H9 (cell line): Measurements from ENCODE around the gene SLC35G6. TPM values are rescaled to one million over a fixed set of nuclear protein-coding genes. Genes with fewer than 3 reads are reported as not detected.

Source experiments
- DNase-seq: peaks from one replicate; pipeline ENCODE4 v3.0.0-alpha.2; 2017
- H2AFZ ChIP-seq: one replicate; pipeline ENCODE4 v1.6.1; 2013; ENCODE audit warnings: mild to moderate bottlenecking, low read length, control low read depth, moderate library complexity
- H2AK5ac ChIP-seq: 2 replicates; pipeline ENCODE4 v1.6.1; 2013; ENCODE audit warnings: low read length, control low read depth, mixed read lengths; ENCODE audit not compliant: insufficient read length
- H2BK120ac ChIP-seq: one replicate; pipeline ENCODE4 v1.6.1; 2013; ENCODE audit warnings: low read depth, mild to moderate bottlenecking, low read length, control low read depth, inconsistent platforms; ENCODE audit not compliant: poor library complexity, severe bottlenecking
- H2BK12ac ChIP-seq: 2 replicates; pipeline ENCODE4 v1.6.1; 2013; ENCODE audit warnings: low read length, control low read depth, mixed read lengths, low read depth; ENCODE audit not compliant: insufficient read length
- H2BK15ac ChIP-seq: 2 replicates; pipeline ENCODE4 v1.6.1; 2013; ENCODE audit warnings: low read depth, low read length, control low read depth
- H2BK20ac ChIP-seq: one replicate; pipeline ENCODE4 v1.6.1; 2013; ENCODE audit warnings: low read depth, mild to moderate bottlenecking, low read length, control low read depth, inconsistent platforms; ENCODE audit not compliant: poor library complexity, severe bottlenecking
- H2BK5ac ChIP-seq: 2 replicates; pipeline ENCODE4 v1.6.1; 2013; ENCODE audit warnings: low read length, control low read depth, mixed read lengths; ENCODE audit not compliant: insufficient read length
- H3K14ac ChIP-seq: 2 replicates; pipeline ENCODE4 v1.6.1; 2013; ENCODE audit warnings: low read length, control low read depth; ENCODE audit not compliant: insufficient read depth
- H3K18ac ChIP-seq: 2 replicates; pipeline ENCODE4 v1.6.1; 2013; ENCODE audit warnings: low read depth, mild to moderate bottlenecking, mixed read lengths, low read length, control low read depth; ENCODE audit not compliant: insufficient read length
- H3K23ac ChIP-seq: 2 replicates; pipeline ENCODE4 v1.6.1; 2013; ENCODE audit warnings: low read length, control low read depth, mixed read lengths, low read depth; ENCODE audit not compliant: insufficient read length
- H3K23me2 ChIP-seq: 2 replicates; pipeline ENCODE4 v1.6.1; 2013; ENCODE audit warnings: low read depth, mild to moderate bottlenecking, mixed read lengths, low read length, control low read depth; ENCODE audit not compliant: insufficient read length, poor library complexity, severe bottlenecking
- H3K27ac ChIP-seq: 2 replicates; pipeline ENCODE4 v1.5.1; 2013; ENCODE audit warnings: low read length, control low read depth, mixed read lengths, low read depth; ENCODE audit not compliant: insufficient read length
- H3K27me3 ChIP-seq: 2 replicates; pipeline ENCODE4 v1.6.1; 2013; ENCODE audit warnings: low read length, control low read depth, inconsistent platforms; ENCODE audit not compliant: insufficient read depth
- H3K4ac ChIP-seq: 2 replicates; pipeline ENCODE4 v1.6.1; 2013; ENCODE audit warnings: low read depth, mild to moderate bottlenecking, control low read depth, inconsistent platforms, low read length, moderate library complexity
- H3K4me1 ChIP-seq: 2 replicates; pipeline ENCODE4 v1.6.1; 2013; ENCODE audit warnings: low read length, control low read depth, inconsistent platforms; ENCODE audit not compliant: insufficient read depth
- H3K4me2 ChIP-seq: 2 replicates; pipeline ENCODE4 v1.6.1; 2013; ENCODE audit warnings: low read length, control low read depth, mixed read lengths; ENCODE audit not compliant: insufficient read length, insufficient read depth
- H3K56ac ChIP-seq: 2 replicates; pipeline ENCODE4 v1.6.1; 2013; ENCODE audit warnings: low read depth, mild to moderate bottlenecking, mixed read lengths, low read length, control low read depth; ENCODE audit not compliant: insufficient read length
- H3K79me1 ChIP-seq: 2 replicates; pipeline ENCODE4 v1.6.1; 2013; ENCODE audit warnings: low read depth, mild to moderate bottlenecking, moderate library complexity, low read length, control low read depth, inconsistent platforms; ENCODE audit not compliant: insufficient read depth, poor library complexity, severe bottlenecking
- H3K79me2 ChIP-seq: 2 replicates; pipeline ENCODE4 v1.6.1; 2013; ENCODE audit warnings: low read length, control low read depth, inconsistent platforms; ENCODE audit not compliant: insufficient read depth
- H3K9ac ChIP-seq: 2 replicates; pipeline ENCODE4 v1.6.1; 2013; ENCODE audit warnings: low read length, control low read depth, mixed read lengths; ENCODE audit not compliant: insufficient read length; ENCODE audit errors: extremely low read depth
- H3K9me3 ChIP-seq: one replicate; pipeline ENCODE4 v1.6.1; 2013; ENCODE audit warnings: low read depth, low read length, inconsistent platforms; ENCODE audit not compliant: control insufficient read depth
- H3T11ph ChIP-seq: one replicate; pipeline ENCODE4 v1.6.1; 2013; ENCODE audit warnings: mild to moderate bottlenecking, low read length, control low read depth, inconsistent platforms
- H4K20me1 ChIP-seq: one replicate; pipeline ENCODE4 v1.6.1; 2013; ENCODE audit not compliant: control insufficient read depth, insufficient read length, insufficient read depth
- H4K5ac ChIP-seq: 2 replicates; pipeline ENCODE4 v1.6.1; 2013; ENCODE audit warnings: low read depth, mild to moderate bottlenecking, mixed read lengths, low read length, control low read depth; ENCODE audit not compliant: insufficient read length
- H4K8ac ChIP-seq: replicated peaks from 2 replicates; pipeline ENCODE4 v1.6.1; 2013; ENCODE audit warnings: low read length, control low read depth, mixed read lengths, low read depth; ENCODE audit not compliant: insufficient read length
- H4K91ac ChIP-seq: 2 replicates; pipeline ENCODE4 v1.6.1; 2013; ENCODE audit warnings: low read depth, mild to moderate bottlenecking, moderate library complexity, mixed read lengths, low read length, control low read depth; ENCODE audit not compliant: insufficient read length
- H3K27ac Mint-ChIP-seq, 3 experiments: 2 replicates in 2 of 3; 3 replicates in 1 of 3; pipeline ENCODE4 v1.8.0; 2020 to 2021; ENCODE audit warnings: mixed read lengths in 3 of 3, mild to moderate bottlenecking in 1 of 3, moderate library complexity in 1 of 3
- H3K27me3 Mint-ChIP-seq: 2 replicates; pipeline ENCODE4 v1.8.0; 2021; ENCODE audit warnings: low read depth, mild to moderate bottlenecking, moderate library complexity, mixed read lengths
- H3K36me3 Mint-ChIP-seq, 3 experiments: 2 replicates in 2 of 3; 3 replicates in 1 of 3; pipeline ENCODE4 v1.8.0; 2020 to 2021; ENCODE audit warnings: low read depth in 3 of 3, mixed read lengths in 3 of 3; ENCODE audit not compliant: insufficient read depth in 1 of 3
- H3K4me1 Mint-ChIP-seq, 2 experiments: 2 replicates each; pipeline ENCODE4 v1.8.0; 2020; ENCODE audit warnings: mixed read lengths in 2 of 2
- H3K4me3 Mint-ChIP-seq, 2 experiments: 2 replicates in 1 of 2; 3 replicates in 1 of 2; pipeline ENCODE4 v1.8.0; 2020 to 2021; ENCODE audit warnings: mild to moderate bottlenecking in 2 of 2, mixed read lengths in 2 of 2, moderate library complexity in 1 of 2
- H3K9me3 Mint-ChIP-seq, 2 experiments: 2 replicates in 1 of 2; 3 replicates in 1 of 2; pipeline ENCODE4 v1.8.0; 2020; ENCODE audit warnings: mild to moderate bottlenecking in 2 of 2, mixed read lengths in 2 of 2, moderate library complexity in 1 of 2
- CTCF ChIP-seq: fragments of 200-600 bp; sonication (generic); conservative IDR thresholded peaks from 3 replicates; pipeline ENCODE4 v1.8.0; 2021; ENCODE audit warnings: antibody characterized with exemption, mild to moderate bottlenecking
- WGBS: extraction: QIAGEN DNeasy Blood & Tissue Kit; methylation state at CpG from one replicate; pipeline ENCODE4 v1.1.7; 2013; ENCODE audit warnings: missing lambda C conversion rate, low lambda C conversion rate, mixed read lengths; ENCODE audit not compliant: insufficient read length; ENCODE audit errors: extremely low coverage; 5-methylcytosine and 5-hydroxymethylcytosine counted together
- total RNA-seq: library from RNA; stranded (reverse); gene quantifications from 2 replicates; pipeline ENCODE4 v1.2.1, GENCODE V29; 2021

SLC35G6 gene
- total RNA-seq, 1 experiment from 2014 or later, result not detected

- no peak overlapping the region for H3K9ac ChIP-seq
- H3K79me1 ChIP-seq, result no peaks in the 10 kb centered on the region
- peaks cover 14 to 17% of the 10 kb centered on the region in 2 experiments for H3K9me3 Mint-ChIP-seq
- H3K79me2 ChIP-seq, result no peaks in the 10 kb centered on the region
- H2AK5ac ChIP-seq, result no peak overlapping the region
- H4K20me1 ChIP-seq, result no peaks in the 10 kb centered on the region
- H3K18ac ChIP-seq, result no peak overlapping the region
- peak overlapping the region in 1 of 2 experiments; percentile 31; a peak in 1 of 5 replicates for H3K4me3 Mint-ChIP-seq
- no peak overlapping the region for H3K4me2 ChIP-seq
- H2BK5ac ChIP-seq, result no peak overlapping the region
- H4K5ac ChIP-seq, result no peak overlapping the region
- no peak overlapping the region for H4K8ac ChIP-seq
- no peak overlapping the region for H3K14ac ChIP-seq
- H4K91ac ChIP-seq, result no peak overlapping the region
- H3K23me2 ChIP-seq, result no peaks in the 10 kb centered on the region
- no peak overlapping the region for H2AFZ ChIP-seq
- H3K4me1 ChIP-seq, result no peaks in the 10 kb centered on the region
- H2BK12ac ChIP-seq, result no peak overlapping the region
- H3K9me3 ChIP-seq, result no peaks in the 10 kb centered on the region
- no peak overlapping the region for H3K56ac ChIP-seq
- H3K27ac Mint-ChIP-seq, result peak overlapping the region in 2 of 3 experiments; percentile 66 to 86; a peak in 4 of 7 replicates
- H3K36me3 Mint-ChIP-seq, result peaks cover 3 to 11% (median 6%) of the 10 kb centered on the region in 3 experiments; a peak in 5 of 7 replicates
- TF ChIP-seq CTCF, result peak; percentile 83
- H3T11ph ChIP-seq, result no peak overlapping the region
- no CpG with 5 or more reads among the region's 10 CpGs for WGBS
- peak; percentile 93 for DNase-seq
- no peak overlapping the region for H3K23ac ChIP-seq
- H3K27me3 ChIP-seq, result no peaks in the 10 kb centered on the region
- no peak overlapping the region for H3K27ac ChIP-seq
- H3K27me3 Mint-ChIP-seq, result peaks cover 10% of the 10 kb centered on the region
- H3K4me1 Mint-ChIP-seq, result peaks cover 4% of the 10 kb centered on the region in 2 experiments; a peak in 3 of 4 replicates
- H2BK120ac ChIP-seq, result no peak overlapping the region
- H3K4ac ChIP-seq, result no peak overlapping the region
- H2BK15ac ChIP-seq, result no peak overlapping the region
- no peak overlapping the region for H2BK20ac ChIP-seq
These were observed 41.8 kb downstream of the SLC35G6 start for GRCh38 chr17:7523033-7523432.
